ENCODE results near the gene RAB26. TPM values are rescaled to one million over a fixed set of nuclear protein-coding genes. Genes with fewer than 3 reads are reported as not detected.

The RAB26 gene
- total RNA-seq, 3 donors from 2014 or later, result 3.5 to 3.9 TPM; not detected in 1

DNA sequence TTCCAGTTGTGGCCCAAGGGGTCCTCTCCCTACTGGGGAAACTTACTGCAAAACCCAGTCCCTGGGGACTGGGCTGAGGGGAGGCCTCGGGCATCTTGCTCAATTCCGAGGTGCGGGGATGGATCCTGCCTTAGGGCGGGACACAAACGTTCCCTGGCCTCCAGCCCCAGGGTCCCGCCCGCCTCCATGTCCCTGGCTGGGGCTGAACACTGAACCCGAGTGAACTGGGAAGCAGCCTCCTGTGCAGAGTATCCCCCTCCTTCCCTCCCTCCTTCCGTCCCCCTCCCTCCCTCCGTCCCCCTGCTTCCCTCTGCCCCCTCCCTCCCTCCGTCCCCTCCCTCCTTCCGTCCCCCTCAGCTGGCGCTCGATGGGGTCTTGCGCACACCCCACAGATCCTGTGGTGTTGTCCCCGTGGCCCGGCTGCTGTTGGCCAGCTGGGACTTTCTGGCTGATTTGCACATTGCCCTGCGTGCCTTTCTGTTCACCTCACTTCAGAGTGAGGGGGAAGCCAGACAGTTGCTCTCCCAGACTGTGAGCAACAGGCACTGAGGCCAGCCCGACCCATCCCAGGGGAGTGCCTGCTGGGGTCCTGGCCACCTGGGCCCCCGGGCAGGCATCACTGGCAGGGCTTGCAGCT, 12.6 kb downstream of the RAB26 start:
- H3K36me3 ChIP-seq, result no peaks in the 10 kb centered on the region
- no peaks in the 10 kb centered on the region for H3K9me3 ChIP-seq
- peaks cover 37 to 53% of the 10 kb centered on the region in 2 donors for H3K4me1 ChIP-seq
- H3K4me3 ChIP-seq, result peak overlapping the region in 2 of 3 donors; percentile 38 to 49
- no peaks in the 10 kb centered on the region for H3K27me3 ChIP-seq
- DNase-seq (ENCODE audit: low spot score in 2 of 2), result no peak
- H3K27ac ChIP-seq, result peak overlapping the region; percentile 92 to 97
- intact Hi-C loops (cut with DNase I; ENCODE audit: low total_unique reads), result no loop called here
- peak in 2 of 3 donors; percentile 17 to 29 for TF ChIP-seq POLR2AphosphoS5 (IDR thresholded peaks at IDR 0.05)
- TF ChIP-seq POLR2A (IDR thresholded peaks at IDR 0.05), result no peak

DNA sequence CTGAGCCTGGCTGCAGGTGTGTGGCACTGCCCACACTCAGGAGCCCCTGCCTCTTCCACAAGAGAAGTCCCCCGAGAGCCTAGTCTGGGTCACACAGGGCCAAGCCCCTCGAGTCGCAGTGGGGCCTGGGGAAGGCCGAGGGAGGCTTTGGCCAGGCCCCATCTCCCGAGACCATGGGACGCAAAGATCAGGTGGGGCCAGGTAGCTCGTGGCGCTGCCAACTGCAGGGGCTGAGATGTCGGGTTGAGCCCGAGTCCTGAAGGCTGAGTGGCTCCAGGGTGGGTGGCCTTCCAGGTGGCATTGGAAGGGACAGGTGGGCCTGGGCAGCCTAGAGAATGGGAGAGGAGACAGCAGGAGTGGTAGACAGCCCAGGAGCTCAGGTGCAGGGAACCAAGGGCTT, 13.5 kb downstream of the RAB26 start:
- Histone ChIP-seq H3K27ac (peak overlapping the region; percentile 92 to 97), H3K4me1 (peaks cover 31 to 45% of the 10 kb centered on the region in 2 donors), H3K4me3 (peak overlapping the region in 1 of 3 donors; percentile 49), H3K9me3 (no peaks in the 10 kb centered on the region), H3K36me3 (no peaks in the 10 kb centered on the region), H3K27me3 (no peaks in the 10 kb centered on the region)
- no peak for TF ChIP-seq CTCF (IDR thresholded peaks at IDR 0.05)
- TF ChIP-seq POLR2AphosphoS5 (IDR thresholded peaks at IDR 0.05), result no peak
- no peak for TF ChIP-seq POLR2A (IDR thresholded peaks at IDR 0.05)
- no peak for DNase-seq (ENCODE audit: low spot score in 2 of 2)
- intact Hi-C loops (cut with DNase I; ENCODE audit: low total_unique reads), result no loop called here

DNA sequence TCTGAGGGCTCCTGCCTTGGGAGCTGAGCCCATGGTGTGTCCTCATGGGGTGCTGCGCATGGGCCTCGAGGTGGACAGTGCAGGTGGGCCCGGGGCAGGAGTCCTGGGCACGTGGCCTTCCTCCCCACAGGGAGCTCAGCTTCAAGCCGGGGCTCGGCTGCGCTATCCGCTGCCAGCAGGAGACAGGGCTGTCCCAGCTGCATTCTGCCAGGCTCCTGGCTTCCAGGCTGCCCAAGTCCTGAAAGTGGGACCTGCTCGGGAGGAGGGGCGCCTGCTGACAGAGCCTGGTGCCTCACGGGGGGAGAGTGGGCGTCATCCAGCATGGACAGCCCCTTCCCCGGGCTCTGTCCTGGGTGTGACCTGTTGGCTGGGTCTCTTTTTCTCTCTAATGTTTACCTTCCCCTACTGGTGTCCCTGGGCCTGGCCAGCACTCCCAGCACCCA, 14.3 kb downstream of the RAB26 start:
- peaks cover 28 to 38% of the 10 kb centered on the region in 2 donors for H3K4me1 ChIP-seq
- no peak for DNase-seq (ENCODE audit: low spot score in 2 of 2)
- intact Hi-C loops (cut with DNase I; ENCODE audit: low total_unique reads), result no loop called here
- H3K27ac ChIP-seq, result peak overlapping the region; percentile 92 to 97
- H3K4me3 ChIP-seq, result peak overlapping the region in 1 of 3 donors; percentile 20
- H3K27me3 ChIP-seq, result no peaks in the 10 kb centered on the region
- H3K9me3 ChIP-seq, result no peaks in the 10 kb centered on the region
- H3K36me3 ChIP-seq, result no peaks in the 10 kb centered on the region
- TF ChIP-seq POLR2A (IDR thresholded peaks at IDR 0.05) (no peak), POLR2AphosphoS5 (IDR thresholded peaks at IDR 0.05) (no peak), CTCF (IDR thresholded peaks at IDR 0.05) (no peak)

- Histone ChIP-seq H3K9me3 (no peaks in the 10 kb centered on the region), H3K27ac (peak overlapping the region; percentile 92 to 97), H3K4me1 (peaks cover 28 to 32% of the 10 kb centered on the region in 2 donors), H3K36me3 (no peaks in the 10 kb centered on the region), H3K27me3 (no peaks in the 10 kb centered on the region), H3K4me3 (peak overlapping the region in 1 of 3 donors; percentile 20)
- intact Hi-C loops (cut with DNase I; ENCODE audit: low total_unique reads), result no loop called here
- TF ChIP-seq CTCF (IDR thresholded peaks at IDR 0.05) (no peak), POLR2AphosphoS5 (IDR thresholded peaks at IDR 0.05) (peak in 1 of 3 donors; percentile 26), POLR2A (IDR thresholded peaks at IDR 0.05) (no peak)
- DNase-seq (ENCODE audit: low spot score in 2 of 2), result peak; percentile 73 to 86
These were observed 14.9 kb downstream of the RAB26 start for GRCh38 chr16:2163211-2163881.

GRCh38 chr16:2165861-2166260, 17.4 kb downstream of the RAB26 start:
- intact Hi-C loops (cut with DNase I; ENCODE audit: low total_unique reads), result no loop called here
- no peaks in the 10 kb centered on the region for H3K9me3 ChIP-seq
- H3K4me1 ChIP-seq, result peaks cover 17 to 20% of the 10 kb centered on the region in 2 donors
- no peak overlapping the region for H3K4me3 ChIP-seq
- no peak overlapping the region for H3K27ac ChIP-seq
- no peak for DNase-seq (ENCODE audit: low spot score in 2 of 2)
- H3K27me3 ChIP-seq, result no peaks in the 10 kb centered on the region
- H3K36me3 ChIP-seq, result no peaks in the 10 kb centered on the region
- TF ChIP-seq POLR2AphosphoS5 (IDR thresholded peaks at IDR 0.05) (no peak), CTCF (IDR thresholded peaks at IDR 0.05) (no peak), POLR2A (IDR thresholded peaks at IDR 0.05) (no peak)

All from breast epithelium (tissue), 4 donors.